OCI-M1 (cell line): ENCODE measurements around the gene PLD4.
"Not testable (repeated sequence)": the region's sequence is repeated elsewhere in the genome, so short reads cannot be mapped to it uniquely, and the experiment has no call there.

Experiments
- DNase-seq: peaks from one replicate; lab custom pipeline; 2025; lab: John Stamatoyannopoulos, UW

Gene PLD4

GRCh38 chr14:104924421-104925213, at the start of gene PLD4:
Gene PLD4, plus strand, starts transcription at chr14:104924879. Its CDS starts 2,262 bp downstream, at chr14:104927141.
- peak; percentile 18 for DNase-seq

DNA sequence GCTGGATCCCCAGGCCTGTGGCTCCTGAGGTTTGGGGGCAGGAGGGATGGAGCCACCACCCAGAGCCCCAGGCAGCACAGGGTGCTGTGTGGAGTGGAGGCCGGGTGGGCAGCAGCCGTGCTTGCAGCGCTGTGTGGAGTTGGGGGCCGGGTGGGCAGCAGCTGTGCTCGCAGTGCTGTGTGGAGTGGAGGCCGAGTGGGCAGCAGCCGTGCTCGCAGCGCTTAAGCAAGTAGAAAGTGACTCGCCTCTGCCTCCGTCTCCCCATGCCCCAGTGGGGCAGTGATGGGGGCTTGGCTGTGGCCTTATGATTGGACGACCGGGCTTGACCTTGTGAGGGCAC, 49.3 kb upstream of the PLD4 start:
- no peak for DNase-seq

DNA sequence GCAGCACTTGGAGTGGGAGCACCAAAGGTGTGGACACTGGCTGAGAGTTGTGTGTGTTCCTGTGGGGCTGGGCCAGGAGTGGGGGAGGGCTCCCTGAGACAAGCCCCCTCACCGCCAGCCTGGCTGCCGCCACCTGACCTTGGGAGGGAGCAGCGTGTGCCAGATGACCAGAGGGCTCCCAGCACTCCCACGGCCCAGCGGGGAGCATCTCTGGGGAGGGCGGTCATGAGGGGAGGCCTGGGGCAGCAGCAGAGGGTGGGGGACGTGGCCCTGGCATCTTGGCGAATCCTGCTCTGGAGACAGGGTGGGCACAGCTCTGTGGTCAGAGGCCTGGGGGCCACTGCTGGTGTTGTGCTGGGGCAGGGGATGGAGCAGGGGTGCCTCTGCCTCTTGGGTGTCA, 48.9 kb upstream of the PLD4 start:
- no peak for DNase-seq

DNA sequence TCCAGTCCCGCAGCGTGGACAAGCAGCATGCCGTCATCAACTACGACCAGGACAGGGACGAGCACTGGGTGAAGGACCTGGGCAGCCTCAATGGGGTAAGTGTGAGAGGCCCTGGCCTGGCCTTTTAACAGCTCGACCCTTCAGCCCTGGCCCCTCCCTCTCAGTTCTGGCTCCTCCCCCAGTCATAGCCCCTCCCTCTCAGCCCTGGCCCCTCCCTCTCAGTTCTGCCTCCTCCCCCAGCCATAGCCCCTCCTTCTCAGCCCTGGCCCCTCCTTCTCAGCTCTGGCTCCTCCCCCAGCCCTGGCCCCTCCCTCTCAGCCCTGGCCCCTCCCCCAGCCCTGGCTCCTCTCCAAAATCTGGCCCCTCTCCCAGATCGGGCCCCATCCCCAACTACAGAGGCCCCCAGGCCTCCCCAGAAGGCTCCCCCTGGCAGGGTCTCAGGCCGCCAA, 48.4 kb upstream of the PLD4 start:
- peak; percentile 17 for DNase-seq

DNA sequence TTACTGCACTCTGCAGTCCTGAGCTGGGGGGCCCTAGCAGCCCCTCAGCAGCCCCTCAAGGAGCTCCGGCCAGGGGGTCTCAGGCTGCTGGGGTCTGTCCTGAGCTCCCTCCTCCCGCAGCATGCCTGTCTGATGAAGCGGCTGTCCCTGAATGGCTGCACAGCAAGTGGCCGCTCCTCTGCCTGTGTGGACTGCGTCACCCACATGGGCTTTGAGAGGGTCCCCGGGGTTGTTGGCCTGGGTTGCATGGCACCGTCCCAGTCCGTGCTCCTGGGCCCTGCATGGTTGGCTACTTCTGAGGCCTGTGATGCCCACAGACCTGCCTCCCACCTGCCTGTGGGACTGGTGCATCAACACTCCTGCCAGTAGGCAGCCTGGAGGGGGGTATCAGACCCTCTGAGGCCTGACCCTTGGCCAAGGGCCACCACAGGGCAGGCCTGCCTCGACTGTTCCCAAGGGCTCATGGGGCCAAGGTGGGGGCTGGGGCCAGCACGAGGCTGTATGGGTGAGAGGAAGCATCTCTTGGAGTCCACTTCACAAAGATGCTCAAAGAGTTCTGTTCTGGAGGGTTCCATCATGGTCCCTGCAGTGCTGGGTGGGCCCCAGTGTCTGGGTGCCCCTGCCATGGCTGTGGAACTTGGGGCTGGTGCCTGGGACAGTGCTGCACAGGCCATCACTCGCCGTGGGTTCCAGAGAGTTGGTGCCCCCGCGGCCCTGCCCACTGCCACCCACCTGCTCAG, 47.4 kb upstream of the PLD4 start:
- no peak for DNase-seq

GRCh38 chr14:104877806-104878550, 46.7 kb upstream of the PLD4 start:
- DNase-seq = no peak

GRCh38 chr14:104878582-104878981, 46.1 kb upstream of the PLD4 start:
- DNase-seq = no peak

DNA sequence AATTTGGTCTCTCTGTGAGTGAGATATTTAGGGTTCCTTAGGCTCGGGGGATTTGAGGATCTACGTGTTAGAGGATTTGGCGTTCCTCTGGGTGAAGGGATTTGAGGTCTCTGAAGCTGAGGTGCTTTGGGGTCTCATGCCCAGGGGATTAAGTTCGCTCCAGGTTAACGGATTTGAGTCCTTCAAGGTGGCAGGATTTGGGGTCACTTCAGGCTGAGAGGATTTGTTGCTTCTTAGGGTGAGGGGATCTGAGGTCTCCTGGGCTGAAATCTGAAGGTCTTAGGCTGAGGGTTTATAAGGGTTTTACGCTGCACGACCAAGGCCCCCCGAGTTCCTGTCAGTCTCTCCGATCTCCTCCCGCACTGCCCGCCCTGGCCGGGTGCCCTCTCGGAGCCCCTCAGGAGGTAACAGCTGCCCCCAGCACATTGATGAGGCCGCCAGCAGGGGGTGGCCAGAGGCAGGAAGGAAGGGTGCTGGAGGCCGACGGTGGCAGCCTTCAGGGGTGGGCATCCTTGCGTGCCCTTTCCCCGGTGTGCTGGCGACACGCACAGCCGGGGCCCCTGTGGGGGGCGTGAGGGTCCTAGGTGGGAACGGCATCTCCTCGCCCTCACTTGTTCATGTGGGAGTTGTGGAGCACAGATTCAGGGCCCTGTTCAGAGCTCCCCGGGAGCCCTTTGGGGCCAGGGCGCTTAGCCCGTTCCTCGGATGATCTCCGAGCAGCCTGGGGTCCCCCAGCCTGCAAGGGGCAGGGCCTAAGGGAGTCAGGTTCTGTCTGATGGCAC, 45.3 kb upstream of the PLD4 start:
- no peak for DNase-seq

DNA sequence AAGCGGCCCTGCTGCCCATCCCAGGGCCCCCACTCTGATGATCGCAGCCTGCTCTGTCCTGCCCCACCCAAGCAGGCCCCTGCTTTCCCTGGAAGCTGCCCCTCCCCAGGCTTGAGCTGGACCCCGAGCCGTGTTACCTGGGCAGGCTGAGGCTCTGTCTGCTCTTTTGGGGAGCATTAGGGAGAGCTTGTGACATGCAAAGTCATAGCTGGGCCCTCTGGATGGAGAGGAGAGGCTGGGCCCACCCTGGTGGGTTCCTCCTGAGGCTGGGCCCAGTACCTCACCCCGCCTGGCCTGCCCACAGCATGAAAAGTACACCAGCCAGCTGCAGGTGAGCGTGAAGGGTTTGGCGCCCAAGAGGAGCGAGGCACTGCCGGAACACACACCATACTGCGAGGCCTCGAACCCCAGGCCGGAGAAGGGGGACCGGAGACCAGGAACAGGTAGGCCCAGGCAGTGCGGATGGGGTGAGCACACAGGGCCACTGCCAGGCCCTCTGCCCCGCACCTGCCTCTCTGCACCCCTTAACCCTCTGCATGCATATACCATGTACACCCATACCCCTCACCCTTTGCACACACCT, 44.6 kb upstream of the PLD4 start:
- DNase-seq = no peak

GRCh38 chr14:104880584-104881210, 44.0 kb upstream of the PLD4 start:
- DNase-seq = no peak

- no peak for DNase-seq
These were observed 43.2 kb upstream of the PLD4 start for GRCh38 chr14:104881369-104881979.

- DNase-seq = no peak
These were observed 42.2 kb upstream of the PLD4 start for GRCh38 chr14:104882325-104882973.

DNA sequence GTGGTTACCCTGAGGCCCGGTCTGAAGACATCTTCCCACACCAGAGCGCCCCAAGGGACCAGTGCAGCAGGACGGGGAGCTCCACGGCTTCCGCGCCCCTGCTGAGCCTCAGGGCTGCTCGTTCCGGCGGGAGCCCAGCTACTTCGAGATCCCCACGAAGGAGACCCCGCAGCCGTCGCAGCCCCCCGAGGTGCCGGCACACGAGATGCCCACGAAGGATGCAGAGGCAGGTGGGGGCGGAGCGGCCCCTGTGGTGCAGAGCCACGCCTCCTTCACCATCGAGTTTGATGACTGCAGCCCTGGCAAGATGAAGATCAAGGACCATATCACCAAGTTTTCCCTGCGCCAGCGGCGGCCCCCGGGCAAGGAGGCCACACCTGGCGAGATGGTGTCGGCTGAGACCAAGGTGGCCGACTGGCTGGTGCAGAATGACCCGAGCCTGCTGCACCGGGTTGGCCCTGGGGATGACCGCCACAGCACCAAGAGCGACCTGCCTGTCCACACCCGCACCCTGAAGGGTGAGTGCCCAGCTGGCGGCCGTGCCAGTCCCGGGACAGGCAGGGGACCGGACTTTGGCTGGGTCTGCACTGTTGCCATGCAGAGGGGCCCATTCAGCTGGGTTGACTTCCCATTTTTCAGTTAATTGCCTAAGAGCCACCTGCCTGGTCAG, 41.6 kb upstream of the PLD4 start:
- no peak for DNase-seq

DNA sequence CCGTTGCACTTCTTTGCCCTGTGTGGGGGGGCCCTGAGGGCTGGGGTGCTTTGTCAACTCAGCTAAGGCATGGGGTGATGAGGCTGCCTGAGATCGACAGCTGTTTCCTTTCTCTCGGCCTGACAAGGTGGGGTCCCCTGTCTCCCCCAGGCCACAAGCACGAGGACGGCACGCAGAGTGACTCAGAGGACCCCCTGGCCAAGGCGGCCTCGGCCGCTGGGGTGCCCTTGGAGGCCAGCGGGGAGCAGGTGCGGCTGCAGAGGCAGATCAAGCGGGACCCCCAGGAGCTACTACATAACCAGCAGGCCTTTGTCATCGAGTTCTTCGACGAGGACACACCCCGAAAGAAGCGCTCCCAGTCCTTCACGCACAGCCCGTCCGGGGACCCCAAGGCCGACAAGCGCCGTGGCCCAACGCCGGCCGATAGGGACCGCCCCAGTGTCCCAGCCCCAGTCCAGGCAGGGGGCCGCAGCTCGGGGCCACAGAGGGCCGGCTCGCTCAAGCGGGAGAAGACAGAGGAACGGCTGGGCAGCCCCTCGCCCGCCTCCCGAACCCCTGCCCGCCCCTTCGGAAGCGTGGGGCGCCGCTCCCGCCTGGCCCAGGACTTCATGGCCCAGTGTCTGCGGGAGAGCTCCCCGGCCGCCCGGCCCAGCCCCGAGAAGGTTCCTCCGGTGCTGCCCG, 40.9 kb upstream of the PLD4 start:
- no peak for DNase-seq

DNA sequence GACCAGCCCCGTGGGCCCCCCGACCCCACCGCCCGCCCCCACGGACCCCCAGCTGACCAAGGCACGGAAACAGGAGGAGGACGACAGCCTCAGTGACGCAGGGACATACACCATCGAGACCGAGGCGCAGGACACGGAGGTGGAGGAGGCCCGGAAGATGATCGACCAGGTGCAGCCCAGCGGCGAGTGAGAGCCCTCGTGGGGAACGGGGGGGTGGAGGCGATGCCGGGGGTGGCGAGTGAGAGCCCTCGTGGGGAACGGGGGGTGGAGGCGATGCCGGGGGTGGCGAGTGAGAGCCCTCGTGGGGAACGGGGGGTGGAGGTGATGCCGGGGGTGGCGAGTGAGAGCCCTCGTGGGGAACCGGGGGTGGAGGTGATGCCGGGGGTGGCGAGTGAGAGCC, 40.3 kb upstream of the PLD4 start:
- not testable (repeated sequence) for DNase-seq

DNA sequence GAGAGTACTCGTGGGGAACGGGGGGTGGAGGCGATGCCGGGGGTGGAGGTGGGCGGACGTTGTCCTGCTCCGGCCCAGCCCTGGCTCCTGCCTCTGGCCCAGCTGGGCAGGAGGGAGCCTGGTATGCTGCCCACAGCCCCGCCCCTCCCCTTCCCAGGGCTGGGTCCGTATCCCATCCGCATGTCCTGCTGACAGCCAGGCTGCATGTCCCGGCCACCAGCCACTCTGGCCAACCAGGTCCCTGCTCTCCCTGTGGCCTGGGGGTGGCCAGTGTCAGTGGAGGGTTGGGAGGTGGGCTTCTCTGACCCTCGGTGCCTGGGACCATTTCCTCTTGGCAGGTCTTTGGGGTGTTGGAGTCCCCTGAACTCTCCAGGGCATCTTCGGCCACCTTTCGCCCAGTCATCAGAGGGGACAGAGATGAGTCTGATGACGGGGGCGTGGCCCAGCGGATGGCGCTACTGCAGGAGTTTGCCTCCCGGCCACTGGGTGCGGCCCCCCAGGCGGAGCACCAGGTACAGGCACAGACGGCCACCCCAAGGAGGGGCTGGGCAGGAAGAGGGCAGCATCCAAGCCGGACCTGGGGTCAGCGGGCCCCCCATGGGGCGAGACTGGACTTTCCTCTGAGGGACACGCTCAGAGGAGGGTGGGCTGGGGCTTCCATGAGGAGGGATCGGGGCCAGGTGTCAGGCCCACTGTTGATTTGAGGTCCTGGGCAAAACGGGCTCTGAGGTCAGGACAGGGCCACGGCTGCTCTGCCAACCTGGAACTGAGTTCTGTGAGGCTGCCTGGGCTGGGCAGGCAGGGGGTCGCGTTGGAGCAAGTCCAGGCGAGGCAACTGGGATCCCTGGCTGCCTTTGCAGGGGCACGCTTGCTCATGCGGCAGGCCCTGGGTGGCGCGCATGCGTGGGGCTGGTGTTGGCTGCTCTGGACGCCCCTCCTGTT, 39.4 kb upstream of the PLD4 start:
- DNase-seq = no peak

DNA sequence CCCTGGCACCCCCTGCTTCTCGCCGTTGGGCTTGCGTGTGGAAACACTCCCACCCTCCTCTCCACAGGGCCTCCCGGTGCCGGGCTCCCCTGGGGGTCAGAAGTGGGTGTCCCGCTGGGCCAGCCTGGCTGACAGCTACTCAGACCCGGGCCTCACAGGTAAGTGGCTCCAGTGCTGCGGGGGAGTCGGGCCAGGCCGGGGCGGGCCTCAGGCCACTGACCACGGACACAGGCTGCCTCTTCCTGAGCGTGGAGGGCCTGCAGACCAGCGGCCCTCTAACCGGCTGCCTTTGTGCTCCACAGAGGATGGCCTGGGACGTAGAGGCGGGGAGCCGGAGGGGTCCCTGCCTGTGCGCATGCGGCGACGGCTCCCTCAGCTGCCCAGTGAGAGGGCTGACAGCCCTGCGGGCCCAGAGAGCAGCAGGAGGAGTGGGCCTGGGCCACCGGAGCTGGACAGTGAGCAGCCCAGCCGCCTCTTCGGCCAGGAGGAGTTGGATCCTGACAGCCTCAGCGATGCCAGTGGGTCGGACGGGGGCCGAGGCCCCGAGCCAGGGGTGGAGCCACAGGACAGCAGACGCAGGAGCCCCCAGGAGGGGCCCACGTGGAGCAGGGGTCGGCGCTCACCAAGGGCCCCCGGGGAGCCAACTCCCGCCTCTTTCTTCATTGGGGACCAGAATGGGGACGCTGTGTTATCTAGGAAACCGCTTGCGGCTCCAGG, 38.5 kb upstream of the PLD4 start:
- DNase-seq = no peak
